Naive thymus-derived CD8-positive, alpha-beta T cell (primary cell): ENCODE data around the gene MRI1. TPM values are rescaled to one million over a fixed set of nuclear protein-coding genes. Genes with fewer than 3 reads are reported as not detected.
A peak's percentile ranks its signal among the peaks of the same experiment; 100 is the strongest.

Experiments
- ATAC-seq, 2 donors: fragments of 150-1000 bp; cut with Tn5 transposase in 1 of 2; sonication (Bioruptor Pico), chemical (Tn5 transposase) in 1 of 2; 1 replicate in 1 of 2; 2 replicates in 1 of 2; pipeline ENCODE4 v1.10.0; 2021; ENCODE audit warnings: mild to moderate bottlenecking in 2 of 2, moderate library complexity in 2 of 2
- POLR2A ChIA-PET: fragments of 350-600 bp; sonication (Branson Sonifier 250); formaldehyde crosslinking; loops from one replicate; lab custom pipeline; 2021; ENCODE audit warnings: antibody characterized with exemption; lab: Charles Lee
- DNase-seq, 10 donors: peaks; one replicate each; pipeline versions ENCODE4 v3.0.0 to v3.0.0-alpha.2; 2020 to 2022
- H3K27ac Mint-ChIP-seq, 10 donors: one replicate each; pipeline ENCODE4 v1.8.0; 2020 to 2022; ENCODE audit warnings: mild to moderate bottlenecking in 10 of 10, mixed read lengths in 10 of 10, moderate library complexity in 4 of 10, inconsistent platforms in 1 of 10
- H3K27me3 Mint-ChIP-seq, 5 donors: one replicate each; pipeline ENCODE4 v1.8.0; 2021 to 2022; ENCODE audit warnings: mixed read lengths in 5 of 5
- H3K36me3 Mint-ChIP-seq, 3 donors: one replicate each; pipeline ENCODE4 v1.8.0; 2020 to 2022; ENCODE audit warnings: mixed read lengths in 3 of 3, mild to moderate bottlenecking in 2 of 3, inconsistent platforms in 1 of 3
- H3K4me1 Mint-ChIP-seq, 4 donors: one replicate each; pipeline ENCODE4 v1.8.0; 2021 to 2022; ENCODE audit warnings: mixed read lengths in 4 of 4
- H3K4me3 Mint-ChIP-seq, 10 donors: one replicate each; pipeline ENCODE4 v1.8.0; 2020 to 2022; ENCODE audit warnings: mild to moderate bottlenecking in 10 of 10, mixed read lengths in 10 of 10, moderate library complexity in 6 of 10, inconsistent platforms in 1 of 10
- H3K9me3 Mint-ChIP-seq, 9 donors: one replicate each; pipeline ENCODE4 v1.8.0; 2020 to 2022; ENCODE audit warnings: mixed read lengths in 9 of 9, mild to moderate bottlenecking in 3 of 9, inconsistent platforms in 1 of 9, moderate library complexity in 1 of 9
- polyA plus RNA-seq, 3 donors: library from polyadenylated mRNA; unstranded; fragments of 300-500 nt; fragmentation: Illumina TruSeq; gene quantifications; one replicate each; pipeline ENCODE4 v1.2.3, GENCODE V29; 2021
- total RNA-seq, 8 experiments: library from RNA in 2 of 8; stranded (reverse) in 2 of 8; gene quantifications; one replicate each; pipeline ENCODE4 v1.2.3 and lab custom pipeline; 2021 to 2026

The MRI1 gene
- total and polyA plus RNA-seq, 5 experiments from 2014 or later = 6.4 to 85.1 (median 15.5) TPM

- peak overlapping the region in 4 of 10 donors; percentile 48 to 95 (median 68) for H3K27ac Mint-ChIP-seq
- no peak for ATAC-seq
These were observed 32.7 kb downstream of the MRI1 start for GRCh38 chr19:13797058-13797440.

DNA sequence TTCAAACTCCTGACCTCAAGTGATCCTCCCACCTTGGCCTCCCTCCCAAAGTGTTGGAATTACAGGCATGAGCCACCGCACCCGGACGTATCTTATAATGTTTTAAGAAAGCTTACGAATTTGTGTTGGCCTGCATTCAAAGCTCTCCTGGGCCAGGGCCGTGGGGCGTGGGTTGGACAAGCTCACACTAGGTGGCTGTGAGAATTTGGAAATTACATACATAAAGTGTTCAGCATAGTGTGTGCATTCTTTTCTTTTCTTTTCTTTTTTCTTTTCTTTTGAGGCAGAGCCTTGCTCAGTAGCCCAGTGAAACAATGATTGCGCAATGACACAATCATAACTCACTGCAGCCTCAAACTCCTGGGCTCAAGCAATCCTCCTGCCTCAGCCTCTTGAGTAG, 33.5 kb downstream of the MRI1 start:
- ATAC-seq (no peak), DNase-seq (no peak)
- H3K27me3 Mint-ChIP-seq = no peaks in the 10 kb centered on the region
- H3K27ac Mint-ChIP-seq = peak overlapping the region in 3 of 10 donors; percentile 34 to 53 (median 51)
- H3K9me3 Mint-ChIP-seq = no peaks in the 10 kb centered on the region
- POLR2A ChIA-PET = interaction anchor here (0.6 to 5.1 kb wide), 7 partner anchors 10 to 49 kb away, joined by 3 to 39 read pairs (median 15); partner anchors contain the start of gene C19orf53
- H3K4me3 Mint-ChIP-seq = peak overlapping the region in 4 of 10 donors; percentile 39 to 56 (median 40)
- H3K4me1 Mint-ChIP-seq = peaks cover 24 to 31% (median 29%) of the 10 kb centered on the region in 4 donors
- H3K36me3 Mint-ChIP-seq = peaks cover 0 to 9% (median 0%) of the 10 kb centered on the region in 3 donors

More at GRCh38 chr19:13797058-13797440, 32.7 kb downstream of the MRI1 start:
- peak overlapping the region in 7 of 10 donors; percentile 79 to 100 (median 84) for H3K4me3 Mint-ChIP-seq
- no peaks in the 10 kb centered on the region for H3K9me3 Mint-ChIP-seq
- DNase-seq = no peak
- peaks cover 0 to 9% (median 0%) of the 10 kb centered on the region in 3 donors for H3K36me3 Mint-ChIP-seq
- peaks cover 22 to 31% (median 29%) of the 10 kb centered on the region in 4 donors for H3K4me1 Mint-ChIP-seq
- H3K27me3 Mint-ChIP-seq = no peaks in the 10 kb centered on the region
- POLR2A ChIA-PET = interaction anchor here (0.6 to 5.1 kb wide), 6 partner anchors 9 to 50 kb away, joined by 3 to 39 read pairs (median 25); partner anchors contain the start of gene C19orf53

DNA sequence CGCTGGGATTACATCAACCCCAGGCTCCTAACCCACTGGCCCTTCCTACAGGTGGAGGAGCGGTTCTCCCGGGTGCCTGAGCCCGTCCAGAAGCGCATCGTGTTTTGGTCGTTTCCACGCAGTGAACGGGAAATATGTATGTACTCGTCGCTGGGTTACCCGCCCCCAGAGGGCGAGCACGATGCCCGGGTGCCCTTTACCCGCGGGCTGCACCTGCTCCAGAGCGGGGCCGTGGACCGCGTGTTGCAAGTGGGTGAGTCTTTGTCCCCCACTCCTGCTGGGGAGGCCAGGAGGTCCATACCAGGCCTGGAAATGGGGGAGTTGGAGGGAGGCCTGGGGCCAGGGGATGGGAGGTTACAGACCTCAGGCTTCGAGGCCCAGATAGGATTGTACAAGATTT, 35.3 kb downstream of the MRI1 start:
- no peak overlapping the region for H3K27ac Mint-ChIP-seq
- peaks cover 0 to 9% (median 0%) of the 10 kb centered on the region in 3 donors for H3K36me3 Mint-ChIP-seq
- no peak overlapping the region for H3K4me3 Mint-ChIP-seq
- no peak for DNase-seq
- H3K9me3 Mint-ChIP-seq = no peaks in the 10 kb centered on the region
- peaks cover 19 to 24% (median 21%) of the 10 kb centered on the region in 4 donors for H3K4me1 Mint-ChIP-seq
- ATAC-seq = no peak
- POLR2A ChIA-PET = interaction anchor here (0.7 to 1.0 kb wide), 2 partner anchors 12 to 47 kb away, joined by 3 to 6 read pairs; no protein-coding TSS in a partner anchor
- no peaks in the 10 kb centered on the region for H3K27me3 Mint-ChIP-seq

- POLR2A ChIA-PET = interaction anchor here (0.9 to 1.0 kb wide), 2 partner anchors 19 to 29 kb away, joined by 3 to 4 read pairs; no protein-coding TSS in a partner anchor
These were observed 38.7 kb downstream of the MRI1 start for GRCh38 chr19:13803038-13803437.

GRCh38 chr19:13804830-13805683, 40.7 kb downstream of the MRI1 start:
- Mint-ChIP-seq H3K4me1 (peaks cover 0 to 7% (median 0%) of the 10 kb centered on the region in 4 donors), H3K27me3 (no peaks in the 10 kb centered on the region), H3K4me3 (no peak overlapping the region), H3K27ac (no peak overlapping the region), H3K9me3 (no peaks in the 10 kb centered on the region), H3K36me3 (peaks cover 0 to 20% (median 0%) of the 10 kb centered on the region in 3 donors)
- ATAC-seq (peak in 1 of 2 donors; percentile 54), DNase-seq (no peak)
- POLR2A ChIA-PET = interaction anchor here (1.0 to 1.6 kb wide), 2 partner anchors 11 to 17 kb away, joined by 3 read pairs; no protein-coding TSS in a partner anchor

More at GRCh38 chr19:13803038-13803437, 38.7 kb downstream of the MRI1 start:
- Mint-ChIP-seq H3K27me3 (no peaks in the 10 kb centered on the region), H3K4me1 (peaks cover 0 to 7% (median 1%) of the 10 kb centered on the region in 4 donors), H3K9me3 (no peaks in the 10 kb centered on the region), H3K4me3 (no peak overlapping the region), H3K27ac (peak overlapping the region in 2 of 10 donors; percentile 7 to 37), H3K36me3 (peaks cover 0 to 16% (median 0%) of the 10 kb centered on the region in 3 donors)
- ATAC-seq (no peak), DNase-seq (no peak)

GRCh38 chr19:13806728-13807127, 42.4 kb downstream of the MRI1 start:
- Mint-ChIP-seq H3K9me3 (no peaks in the 10 kb centered on the region), H3K4me1 (peaks cover 0 to 2% (median 0%) of the 10 kb centered on the region in 4 donors), H3K4me3 (no peak overlapping the region), H3K27me3 (no peaks in the 10 kb centered on the region), H3K36me3 (peaks cover 0 to 20% (median 0%) of the 10 kb centered on the region in 3 donors), H3K27ac (no peak overlapping the region)
- POLR2A ChIA-PET = interaction anchor here (1.1 to 1.6 kb wide), 2 partner anchors 10 to 33 kb away, joined by 3 read pairs; no protein-coding TSS in a partner anchor
- ATAC-seq (no peak), DNase-seq (no peak)

DNA sequence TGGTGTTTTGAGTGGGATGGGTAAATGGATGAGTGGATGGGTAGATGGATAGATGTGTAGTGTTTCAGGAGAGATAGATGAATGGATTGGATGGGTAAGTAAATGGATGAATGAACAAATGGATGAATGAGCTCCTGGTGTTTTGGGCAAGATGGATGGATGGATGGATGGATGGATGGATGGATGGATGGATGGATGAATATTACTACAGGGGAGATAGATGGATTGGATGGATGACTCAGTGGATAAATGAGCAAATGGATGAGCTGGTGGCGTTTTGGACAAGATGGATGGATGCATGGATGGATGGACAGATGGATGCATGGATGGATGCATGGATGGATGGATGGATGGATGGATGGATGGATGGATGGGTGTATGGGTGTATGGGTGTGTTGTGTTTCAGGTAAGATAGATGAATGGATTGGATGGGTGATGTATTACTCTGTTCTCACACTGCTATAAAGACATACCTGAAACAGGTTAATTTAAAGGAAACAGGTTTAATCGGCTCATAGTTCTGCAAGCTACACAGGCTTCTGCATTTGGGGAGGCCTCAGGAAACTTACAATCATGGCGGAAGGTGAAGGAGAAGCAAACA, 43.2 kb downstream of the MRI1 start:
- peaks cover 0 to 20% (median 0%) of the 10 kb centered on the region in 3 donors for H3K36me3 Mint-ChIP-seq

DNA sequence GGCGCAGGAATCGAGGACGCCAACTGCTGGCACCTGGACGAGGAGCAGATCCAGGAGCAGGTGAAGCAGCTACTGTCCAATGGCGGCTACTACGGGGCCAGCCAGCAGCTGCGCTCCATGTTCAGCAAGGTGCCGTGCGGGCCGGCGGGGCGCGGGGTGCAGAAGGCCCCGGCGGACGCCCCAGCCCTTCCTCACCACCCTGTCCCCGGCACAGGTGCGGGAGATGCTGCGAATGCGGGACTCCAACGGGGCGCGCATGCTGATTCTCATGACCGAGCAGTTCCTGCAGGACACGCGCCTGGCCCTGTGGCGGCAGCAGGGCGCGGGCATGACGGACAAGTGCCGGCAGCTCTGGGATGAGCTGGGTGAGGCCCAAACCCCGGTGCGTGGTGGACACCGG, 44.5 kb downstream of the MRI1 start:
- H3K9me3 Mint-ChIP-seq = no peaks in the 10 kb centered on the region
- POLR2A ChIA-PET = no interaction called here
- DNase-seq (no peak), ATAC-seq (no peak)
- no peaks in the 10 kb centered on the region for H3K4me1 Mint-ChIP-seq
- H3K36me3 Mint-ChIP-seq = peaks cover 0 to 27% (median 7%) of the 10 kb centered on the region in 3 donors
- H3K27me3 Mint-ChIP-seq = no peaks in the 10 kb centered on the region
- H3K27ac Mint-ChIP-seq = no peak overlapping the region
- no peak overlapping the region for H3K4me3 Mint-ChIP-seq

More for the DNA sequence above, 43.2 kb downstream of the MRI1 start:
- DNase-seq (no peak), ATAC-seq (no peak)
- H3K4me1 Mint-ChIP-seq = peaks cover 0 to 2% (median 0%) of the 10 kb centered on the region in 4 donors
- POLR2A ChIA-PET = no interaction called here
- H3K27ac Mint-ChIP-seq = no peak overlapping the region
- no peaks in the 10 kb centered on the region for H3K9me3 Mint-ChIP-seq
- H3K4me3 Mint-ChIP-seq = no peak overlapping the region
- H3K27me3 Mint-ChIP-seq = no peaks in the 10 kb centered on the region

- DNase-seq (no peak), ATAC-seq (no peak)
- Mint-ChIP-seq H3K9me3 (no peaks in the 10 kb centered on the region), H3K36me3 (peaks cover 0 to 24% (median 10%) of the 10 kb centered on the region in 3 donors), H3K27me3 (no peaks in the 10 kb centered on the region), H3K4me1 (peaks cover 0 to 11% (median 6%) of the 10 kb centered on the region in 4 donors), H3K4me3 (no peak overlapping the region), H3K27ac (no peak overlapping the region)
- POLR2A ChIA-PET = interaction anchor here (0.9 kb wide), 1 partner anchor 20 kb away, joined by 3 read pairs; no protein-coding TSS in a partner anchor
These were observed 48.2 kb downstream of the MRI1 start for GRCh38 chr19:13812544-13812943.

GRCh38 chr19:13813147-13813546, 48.8 kb downstream of the MRI1 start:
- POLR2A ChIA-PET = interaction anchor here (0.9 to 1.6 kb wide), 3 partner anchors 11 to 20 kb away, joined by 3 to 5 read pairs (median 4); partner anchors contain the start of gene ZSWIM4

DNA sequence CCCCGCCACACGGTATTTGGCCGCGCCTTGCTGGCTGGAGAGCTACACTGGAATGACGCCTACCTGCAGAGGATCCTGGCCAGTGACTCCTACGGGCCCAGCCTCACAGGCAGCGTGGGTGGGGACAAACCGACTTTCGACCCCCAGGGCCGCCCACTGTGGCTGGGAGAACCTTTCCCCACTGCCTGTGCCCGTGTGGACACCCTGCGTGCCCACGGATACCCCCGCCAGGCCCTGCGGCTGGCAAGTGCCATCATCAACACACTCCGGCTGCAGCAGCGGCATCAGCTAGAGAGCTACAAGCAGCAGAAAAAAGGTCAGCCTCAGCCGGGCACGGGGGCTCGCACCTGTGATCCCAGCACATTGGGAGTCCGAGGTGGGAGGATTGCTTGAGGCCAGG, 50.2 kb downstream of the MRI1 start:
- DNase-seq (no peak), ATAC-seq (no peak)
- Mint-ChIP-seq H3K27me3 (no peaks in the 10 kb centered on the region), H3K4me1 (peaks cover 0 to 11% (median 6%) of the 10 kb centered on the region in 4 donors), H3K4me3 (no peak overlapping the region), H3K27ac (no peak overlapping the region), H3K36me3 (peaks cover 0 to 24% (median 12%) of the 10 kb centered on the region in 3 donors), H3K9me3 (no peaks in the 10 kb centered on the region)
- POLR2A ChIA-PET = interaction anchor here (1.4 to 1.6 kb wide), 2 partner anchors 10 to 19 kb away, joined by 4 to 5 read pairs; partner anchors contain the start of gene ZSWIM4

More at GRCh38 chr19:13813147-13813546, 48.8 kb downstream of the MRI1 start:
- ATAC-seq = no peak
- Mint-ChIP-seq H3K27ac (peak overlapping the region in 3 of 10 donors; percentile 7 to 82 (median 27)), H3K27me3 (no peaks in the 10 kb centered on the region), H3K4me3 (no peak overlapping the region), H3K9me3 (no peaks in the 10 kb centered on the region), H3K36me3 (peaks cover 0 to 24% (median 10%) of the 10 kb centered on the region in 3 donors), H3K4me1 (peaks cover 0 to 11% (median 6%) of the 10 kb centered on the region in 4 donors)
- DNase-seq = no peak
